Kidney (tissue), 14 donors: ENCODE results near the gene SLFNL1. TPM values are rescaled to one million over a fixed set of nuclear protein-coding genes. Genes with fewer than 3 reads are reported as not detected.

Experiments used
- DNase-seq, 5 donors: peaks; one replicate each; pipeline ENCODE4 v3.0.0-alpha.2; 2013 to 2020
- FAIRE-seq: peaks from 2 replicates; lab custom pipeline; 2012; peaks lifted over from hg19 to GRCh38; lab: Jason Lieb, UNC
- H3K27ac ChIP-seq, 2 donors: one replicate each; pipeline ENCODE4 v1.7.0; 2013; ENCODE audit warnings: low read depth in 2 of 2, low read length in 2 of 2, inconsistent platforms in 1 of 2
- H3K27me3 ChIP-seq: one replicate; pipeline ENCODE4 v1.7.1; 2013; ENCODE audit warnings: low read length, inconsistent platforms; ENCODE audit not compliant: control insufficient read depth, insufficient read depth
- H3K36me3 ChIP-seq, 3 donors: one replicate each; pipeline versions ENCODE4 v1.7.0 to v1.7.1; 2013; ENCODE audit warnings: low read length in 3 of 3, control low read depth in 1 of 3, inconsistent platforms in 1 of 3; ENCODE audit not compliant: insufficient read depth in 3 of 3, control insufficient read depth in 2 of 3
- H3K4me1 ChIP-seq, 3 donors: one replicate each; pipeline versions ENCODE4 v1.7.0 to v1.7.1; 2013; ENCODE audit warnings: low read length in 3 of 3, inconsistent platforms in 1 of 3, low read depth in 1 of 3; ENCODE audit not compliant: control insufficient read depth in 2 of 3, insufficient read depth in 2 of 3
- H3K4me3 ChIP-seq, 3 donors: one replicate each; pipeline versions ENCODE4 v1.7.0 to v1.8.1; 2013; ENCODE audit warnings: low read length in 3 of 3, control low read depth in 1 of 3, inconsistent platforms in 1 of 3
- H3K9ac ChIP-seq, 3 donors: one replicate each; pipeline versions ENCODE4 v1.7.0 to v1.7.1; 2013; ENCODE audit warnings: low read length in 3 of 3, control low read depth in 1 of 3, inconsistent platforms in 1 of 3
- H3K9me3 ChIP-seq, 3 donors: one replicate each; pipeline versions ENCODE4 v1.7.0 to v1.7.1; 2013; ENCODE audit warnings: low read length in 3 of 3, control low read depth in 1 of 3, inconsistent platforms in 1 of 3; ENCODE audit not compliant: control insufficient read depth in 2 of 3, insufficient read depth in 1 of 3
- CTCF ChIP-seq: IDR thresholded peaks from 3 replicates; pipeline ENCODE4 v1.5.1; 2012; ENCODE audit warnings: mild to moderate bottlenecking, moderate library complexity, borderline replicate concordance; ENCODE audit not compliant: insufficient read depth; ENCODE audit errors: extremely low read depth
- intact Hi-C: fragments of 100-400 bp; cut with DNase I; formaldehyde crosslinking; loops from one replicate; pipeline ENCODE4 v1.11.1; 2022
- polyA plus RNA-seq: library from polyadenylated mRNA; stranded (reverse); fragments of 350-450 nt; fragmentation: Illumina TruSeq; extraction: RNeasy Lipid Tissue Mini Kit (QIAGEN cat#74804); gene quantifications from one replicate; pipeline ENCODE4 v1.2.3, GENCODE V29; 2014; ENCODE audit warnings: low read depth, low replicate concordance; ENCODE audit not compliant: insufficient read depth
- total RNA-seq: library from RNA; stranded (reverse); fragmentation: NEBNext Ultra II Directional; extraction: Animal tissue kit (Norgen Biotek cat#: 25700); gene quantifications from one replicate; pipeline ENCODE4 v1.2.1, GENCODE V29; 2021
- donor health status: control.
- donor health status: control.
- donor health status: control.
- donor health status: control.
- donor health status: control.
- donor health status: DM: yes; HTN: yes; CAD: no.
- donor health status: Normal renal cell carcinoma (clear cell type).

SLFNL1 gene
- total and polyA plus RNA-seq, 2 donors from 2014 or later: 0.32 to 0.50 TPM

GRCh38 chr1:40998668-40999067, 22.9 kb downstream of the SLFNL1 start:
- intact Hi-C loops: no loop called here
- no peaks in the 10 kb centered on the region for H3K9me3 ChIP-seq
- no peak overlapping the region for H3K27ac ChIP-seq
- FAIRE-seq (no peak), DNase-seq (no peak)
- peaks cover 0 to 7% (median 4%) of the 10 kb centered on the region in 3 donors for H3K4me1 ChIP-seq
- no peak for TF ChIP-seq CTCF
- no peak overlapping the region for H3K9ac ChIP-seq
- no peak overlapping the region for H3K4me3 ChIP-seq
- no peaks in the 10 kb centered on the region for H3K27me3 ChIP-seq
- peaks cover 5 to 45% (median 32%) of the 10 kb centered on the region in 3 donors for H3K36me3 ChIP-seq

GRCh38 chr1:40997096-40997495, 24.4 kb downstream of the SLFNL1 start:
- FAIRE-seq: no peak
- no peak overlapping the region for H3K27ac ChIP-seq
- H3K4me1 ChIP-seq: no peaks in the 10 kb centered on the region
- H3K36me3 ChIP-seq: peaks cover 5 to 46% (median 31%) of the 10 kb centered on the region in 3 donors
- no peak for DNase-seq
- H3K4me3 ChIP-seq: no peak overlapping the region
- H3K9ac ChIP-seq: no peak overlapping the region
- intact Hi-C loops: no loop called here
- no peak for TF ChIP-seq CTCF
- H3K9me3 ChIP-seq: no peaks in the 10 kb centered on the region
- H3K27me3 ChIP-seq: no peaks in the 10 kb centered on the region

GRCh38 chr1:40989066-40989465, 32.5 kb downstream of the SLFNL1 start:
- Histone ChIP-seq H3K27me3 (no peaks in the 10 kb centered on the region), H3K4me3 (peak overlapping the region in 2 of 3 donors; percentile 56 to 61), H3K9ac (no peak overlapping the region), H3K9me3 (no peaks in the 10 kb centered on the region), H3K4me1 (peaks cover 9 to 25% (median 22%) of the 10 kb centered on the region in 3 donors), H3K27ac (peak overlapping the region in 1 of 2 donors; percentile 63), H3K36me3 (peaks cover 3 to 20% (median 19%) of the 10 kb centered on the region in 3 donors)
- TF ChIP-seq CTCF: no peak
- FAIRE-seq (no peak), DNase-seq (no peak)
- intact Hi-C loops: no loop called here

- Histone ChIP-seq H3K36me3 (peaks cover 3 to 25% (median 19%) of the 10 kb centered on the region in 3 donors), H3K27me3 (no peaks in the 10 kb centered on the region), H3K9ac (peak overlapping the region in 1 of 3 donors; percentile 49), H3K4me3 (peak overlapping the region in 2 of 3 donors; percentile 56 to 61), H3K27ac (peak overlapping the region; percentile 65 to 66), H3K4me1 (peaks cover 9 to 25% (median 22%) of the 10 kb centered on the region in 3 donors), H3K9me3 (no peaks in the 10 kb centered on the region)
- DNase-seq (no peak), FAIRE-seq (peak; percentile 55)
- intact Hi-C loops: no loop called here
- no peak for TF ChIP-seq CTCF
These were observed 33.2 kb downstream of the SLFNL1 start for GRCh38 chr1:40988280-40988679.
